Sigmoid colon (tissue), 4 donors: ENCODE data around the gene FBP2.

Experiments used
- CTCF ChIP-seq, 4 experiments: fragments of 450-650 bp in 3 of 4; fragments of 200-600 bp in 1 of 4; IDR thresholded peaks; one replicate each; pipeline ENCODE4 v1.5.1; 2016 to 2019; ENCODE audit warnings: antibody characterized with exemption in 4 of 4, mild to moderate bottlenecking in 3 of 4, moderate library complexity in 2 of 4
- POLR2A ChIP-seq, 2 donors: fragments of 450-650 bp; IDR thresholded peaks; one replicate each; pipeline ENCODE4 v1.6.1; 2016; ENCODE audit warnings: antibody characterized with exemption in 2 of 2, mild to moderate bottlenecking in 2 of 2, moderate library complexity in 2 of 2
- POLR2AphosphoS5 ChIP-seq, 4 donors: sonication (generic); formaldehyde crosslinking; IDR thresholded peaks; one replicate each; pipeline ENCODE4 v1.6.1; 2017; ENCODE audit warnings: antibody characterized with exemption in 4 of 4

DNA sequence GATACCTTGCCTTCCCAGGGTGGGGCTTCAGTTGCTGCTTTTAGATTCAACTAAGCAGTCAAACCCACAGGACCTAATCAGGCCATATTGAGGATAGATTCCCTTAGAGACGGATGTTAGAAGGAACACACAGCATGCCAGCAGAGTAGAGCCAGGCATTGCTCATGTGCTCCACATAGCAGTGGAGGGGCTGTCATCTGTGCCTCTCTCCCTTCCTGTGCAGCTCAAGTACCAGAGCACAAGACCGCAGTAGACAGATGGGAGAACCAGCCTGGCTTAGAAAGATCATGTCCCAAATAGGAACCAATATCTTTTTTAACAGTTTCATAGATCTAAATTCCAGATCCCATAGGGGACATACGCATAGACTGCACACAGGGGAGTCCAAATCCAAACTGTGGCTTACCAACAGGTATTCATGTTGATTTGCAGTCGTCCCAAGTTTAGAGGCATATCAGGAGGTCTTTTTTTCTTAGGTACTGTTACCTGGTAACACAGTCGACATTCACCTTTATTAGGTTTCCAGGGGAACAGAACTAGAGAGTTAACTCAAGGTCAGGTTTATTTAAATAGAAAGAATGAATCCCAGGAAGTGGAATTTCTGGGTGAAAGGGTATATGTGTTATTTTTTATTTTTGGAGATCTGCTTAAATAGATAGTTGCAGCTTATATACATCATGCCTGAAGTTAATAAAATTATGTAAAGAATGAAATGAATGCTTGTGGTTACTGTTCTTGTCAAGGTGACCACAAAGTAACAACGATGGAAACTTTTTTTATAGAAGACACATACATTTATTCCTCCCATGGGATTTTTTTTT, 82.3 kb downstream of the FBP2 start:
- no peak for TF ChIP-seq CTCF (IDR thresholded peaks at IDR 0.05)
- TF ChIP-seq POLR2AphosphoS5 (IDR thresholded peaks at IDR 0.05) = no peak
- no peak for TF ChIP-seq POLR2A (IDR thresholded peaks at IDR 0.05)
